HG03039 (cell line): ENCODE results near the gene EML1.

Experiments
- ATAC-seq: cut with Tn5 transposase; IDR thresholded peaks from one replicate; pipeline ENCODE4 v1.9.1; 2021; ENCODE audit warnings: mild to moderate bottlenecking, moderate library complexity; ENCODE audit not compliant: unreplicated experiment

The EML1 gene

DNA sequence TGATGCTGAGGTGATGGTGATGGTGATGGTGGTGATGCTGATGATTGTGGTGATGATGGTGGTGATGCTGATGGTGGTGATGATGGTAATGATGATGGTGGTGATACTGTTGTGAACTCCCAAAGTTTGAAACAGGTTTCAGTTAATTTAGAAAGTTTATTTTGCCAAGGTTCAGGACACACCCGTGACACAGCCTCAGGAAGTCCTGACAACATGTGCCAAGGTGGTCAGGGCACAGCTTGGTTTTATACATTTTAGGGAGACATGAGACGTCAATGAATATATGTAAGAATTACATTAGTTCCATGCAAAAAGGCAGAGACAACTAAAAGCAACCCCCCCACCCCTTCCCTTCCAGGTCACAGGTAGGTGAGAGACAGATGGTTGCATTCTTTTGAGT is 159.2 kb downstream of the EML1 start:
- no peak for ATAC-seq

DNA sequence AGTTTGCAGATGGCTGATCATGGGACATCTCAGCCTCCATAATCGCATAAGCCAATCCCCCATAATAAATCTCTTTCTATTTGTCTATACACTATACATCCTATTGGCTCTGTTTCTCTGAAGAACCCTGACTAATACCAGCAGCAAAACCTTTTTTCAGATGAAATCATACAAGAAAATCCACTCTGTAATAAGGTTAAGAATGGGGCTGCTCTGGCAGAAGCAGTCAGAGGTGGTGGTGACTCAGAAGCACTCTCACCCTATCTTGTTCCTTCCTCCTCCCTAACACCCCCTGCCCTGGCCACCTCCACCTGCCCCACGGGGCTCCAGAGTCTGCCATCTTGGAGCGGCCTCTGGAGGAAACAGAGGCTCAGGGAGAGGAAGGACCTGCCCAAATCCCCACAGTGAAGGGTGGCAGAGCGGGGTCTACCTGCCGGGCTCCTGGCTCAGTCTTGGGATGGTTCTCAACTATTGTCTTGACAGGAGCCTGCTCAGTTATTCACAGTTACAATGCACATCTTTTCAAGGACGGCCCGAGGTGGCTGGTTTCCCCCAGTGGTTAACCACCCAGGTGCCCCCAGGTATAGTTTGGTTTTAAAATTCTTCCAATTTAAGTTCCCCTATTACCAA is 162.7 kb downstream of the EML1 start:
- no peak for ATAC-seq

DNA sequence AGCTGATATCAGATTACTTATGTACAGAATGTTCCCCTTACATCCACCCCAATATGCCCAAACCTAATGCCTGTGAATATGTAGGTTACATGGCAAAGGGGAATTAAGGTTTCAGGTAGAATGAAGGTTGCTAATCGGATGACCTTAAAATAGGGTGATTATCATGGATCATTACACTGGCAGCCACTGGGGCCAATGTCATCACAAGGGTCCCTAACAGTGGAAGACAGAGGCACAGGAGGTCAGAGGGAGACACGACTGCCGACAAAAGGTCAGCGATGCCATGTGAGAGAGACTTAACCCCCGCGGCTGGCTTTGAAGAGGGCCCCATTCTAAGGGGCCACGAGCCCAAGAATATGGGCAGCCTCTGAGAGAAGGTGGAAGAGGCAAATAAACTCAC is 165.2 kb downstream of the EML1 start:
- ATAC-seq, result no peak

DNA sequence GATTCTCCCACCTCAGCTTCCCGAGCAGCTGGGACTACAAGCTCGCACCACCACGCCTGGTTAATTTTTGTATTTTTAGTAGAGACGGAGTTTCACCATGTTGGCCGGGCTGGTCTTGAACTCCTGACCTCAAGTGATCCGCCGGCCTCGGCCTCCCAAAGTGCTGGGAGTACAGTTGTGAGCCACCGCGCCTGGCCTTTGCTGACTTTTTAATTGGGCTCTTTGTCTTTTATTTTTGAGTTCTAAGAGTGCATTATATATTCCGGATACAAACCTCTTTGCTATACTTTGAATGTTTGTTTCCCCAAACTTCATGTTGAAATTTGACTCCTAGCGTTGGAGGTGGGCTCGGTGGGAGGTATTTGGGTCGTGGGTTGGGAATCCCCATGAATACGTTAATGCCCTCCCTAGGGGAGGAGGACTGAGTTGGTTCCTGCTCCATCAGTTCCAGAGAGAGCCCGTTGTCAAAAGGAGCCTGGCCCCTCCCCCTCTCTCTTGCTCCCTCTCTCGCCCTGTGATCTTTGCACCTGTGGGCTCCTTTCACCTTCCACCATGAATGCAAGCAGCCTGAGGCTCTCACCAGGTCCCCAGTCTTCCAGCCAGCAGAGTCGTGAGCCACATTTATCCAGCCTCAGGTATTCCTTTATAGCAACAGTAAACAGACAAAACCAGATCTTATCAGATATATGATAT is 168.8 kb downstream of the EML1 start:
- ATAC-seq, result no peak

DNA sequence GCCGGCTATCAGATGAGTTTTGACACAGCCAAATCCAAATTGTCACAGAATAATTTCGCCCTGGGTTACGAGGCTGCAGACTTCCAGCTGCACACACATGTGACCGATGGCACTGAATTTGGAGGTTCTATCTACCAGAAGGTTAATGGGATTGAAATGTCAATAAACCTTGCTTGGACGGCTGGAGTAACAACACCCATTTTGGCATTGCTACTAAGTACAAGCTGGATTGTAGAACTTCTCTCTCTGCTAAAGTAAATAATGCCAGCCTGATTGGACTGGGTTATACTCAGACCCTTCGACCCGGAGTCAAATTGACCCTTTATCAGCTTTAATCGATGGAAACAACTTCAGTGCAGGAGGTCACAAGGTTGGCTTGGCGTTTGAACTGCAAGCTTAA is 171.8 kb downstream of the EML1 start:
- no peak for ATAC-seq

DNA sequence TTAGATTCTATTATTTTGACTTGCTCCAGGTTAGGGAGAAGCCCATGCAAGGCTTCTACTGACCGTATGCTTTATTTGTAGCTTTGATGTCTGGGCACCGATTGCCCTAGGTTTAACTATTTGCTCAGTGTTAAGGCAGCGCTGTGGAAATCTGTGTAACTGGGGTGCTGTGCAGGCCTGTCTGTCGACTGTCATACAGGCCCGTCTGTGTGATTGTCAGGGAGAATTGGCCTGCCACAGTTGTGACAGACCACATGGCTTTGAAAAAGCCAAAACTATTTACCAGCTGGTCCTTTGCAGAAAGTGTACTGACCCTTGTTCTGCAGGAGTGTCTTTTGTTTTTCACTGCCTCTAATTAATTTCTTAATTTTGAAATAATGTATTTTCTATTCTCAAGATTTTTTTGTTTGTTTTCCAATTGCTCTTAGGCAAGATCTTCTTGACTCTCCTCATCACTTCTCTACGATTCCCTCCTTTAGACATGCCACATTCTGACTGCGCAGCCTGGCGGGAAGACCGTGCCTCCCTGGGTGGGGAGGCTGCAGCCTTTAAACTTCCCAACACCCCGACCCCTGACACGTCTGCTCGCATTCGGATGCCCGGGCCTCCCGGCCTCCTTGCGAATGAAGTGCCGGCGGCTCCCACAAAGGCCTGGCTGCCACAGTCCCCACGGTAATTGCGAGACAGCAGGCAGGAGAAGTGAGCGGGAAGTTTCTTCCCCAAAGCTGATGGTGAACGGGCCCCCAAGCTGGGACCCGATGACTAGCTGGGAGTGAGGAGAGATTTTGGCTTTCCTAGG is 173.0 kb downstream of the EML1 start:
- ATAC-seq, result no peak

DNA sequence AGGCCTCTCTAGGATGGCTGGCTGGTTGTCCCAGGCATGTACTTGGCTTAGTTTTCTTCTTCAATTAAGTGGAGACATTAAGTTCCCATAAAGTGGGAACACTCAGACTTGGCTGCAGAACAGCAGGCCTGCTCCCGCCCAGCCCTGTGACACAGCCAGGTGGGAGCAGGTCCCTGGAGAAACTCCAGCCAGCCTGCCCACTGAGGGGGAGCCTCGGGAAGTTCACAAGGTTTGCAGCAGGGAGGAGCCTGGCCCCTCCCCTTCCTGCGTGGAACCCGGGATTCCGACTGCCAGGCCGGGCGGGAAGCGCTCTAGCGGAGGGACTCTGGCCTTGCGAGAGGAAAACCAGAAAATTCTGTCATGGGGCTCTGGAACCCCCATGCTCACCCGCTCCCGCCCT is 173.7 kb downstream of the EML1 start:
- ATAC-seq, result no peak

DNA sequence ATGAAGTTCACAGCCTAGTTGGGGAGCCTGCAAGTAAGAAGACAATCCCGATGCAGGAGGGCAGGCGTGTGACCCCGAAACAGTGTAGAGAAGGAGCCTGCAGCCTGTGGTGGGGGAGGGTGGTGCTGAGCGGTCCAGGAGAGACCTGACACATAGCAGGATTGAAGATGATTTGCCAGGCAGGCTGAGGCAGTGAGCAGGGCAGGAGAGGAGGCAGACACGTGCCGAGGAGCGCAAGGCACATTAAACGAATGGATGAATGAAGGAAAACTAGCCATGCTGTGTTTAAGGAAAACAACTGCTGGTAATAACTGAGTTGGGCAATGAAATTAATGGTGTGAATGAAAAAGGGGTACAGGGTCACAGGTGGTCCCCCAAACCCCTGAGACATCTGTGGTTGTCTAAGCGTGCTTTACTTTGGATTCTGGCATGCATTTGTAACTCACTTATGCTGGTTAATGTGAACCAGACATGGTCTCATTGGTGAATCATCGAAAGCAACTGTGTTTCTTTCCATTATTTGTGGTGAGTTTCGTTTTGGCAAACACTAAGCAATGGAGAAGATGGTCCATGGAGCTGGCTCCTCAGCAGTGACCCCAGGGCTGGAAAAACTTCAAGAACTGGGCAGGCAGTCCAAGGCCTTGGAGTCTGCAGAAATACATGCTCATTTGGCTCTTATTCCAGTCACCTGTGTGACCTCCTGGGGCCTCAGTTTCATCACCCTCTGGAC is 175.1 kb downstream of the EML1 start:
- ATAC-seq, result no peak

DNA sequence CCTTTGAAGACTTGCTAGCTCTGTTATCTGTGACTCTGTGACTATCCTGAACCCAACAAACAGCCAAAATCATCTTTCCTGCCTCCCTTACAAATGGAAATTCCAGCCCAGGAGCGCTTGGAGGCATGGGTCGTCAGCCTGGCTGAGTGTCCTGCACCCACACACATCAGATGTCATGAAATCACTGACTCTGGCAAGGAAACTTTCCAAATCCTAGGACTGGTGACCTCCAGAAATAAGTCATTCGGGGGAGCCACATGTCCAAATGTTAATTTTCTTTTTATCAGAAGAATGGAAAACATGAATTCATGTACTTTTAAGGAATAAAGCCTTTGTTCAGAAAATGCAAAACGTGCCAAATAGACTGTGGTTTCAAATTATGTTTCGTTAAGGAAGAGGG is 175.7 kb downstream of the EML1 start:
- no peak for ATAC-seq

DNA sequence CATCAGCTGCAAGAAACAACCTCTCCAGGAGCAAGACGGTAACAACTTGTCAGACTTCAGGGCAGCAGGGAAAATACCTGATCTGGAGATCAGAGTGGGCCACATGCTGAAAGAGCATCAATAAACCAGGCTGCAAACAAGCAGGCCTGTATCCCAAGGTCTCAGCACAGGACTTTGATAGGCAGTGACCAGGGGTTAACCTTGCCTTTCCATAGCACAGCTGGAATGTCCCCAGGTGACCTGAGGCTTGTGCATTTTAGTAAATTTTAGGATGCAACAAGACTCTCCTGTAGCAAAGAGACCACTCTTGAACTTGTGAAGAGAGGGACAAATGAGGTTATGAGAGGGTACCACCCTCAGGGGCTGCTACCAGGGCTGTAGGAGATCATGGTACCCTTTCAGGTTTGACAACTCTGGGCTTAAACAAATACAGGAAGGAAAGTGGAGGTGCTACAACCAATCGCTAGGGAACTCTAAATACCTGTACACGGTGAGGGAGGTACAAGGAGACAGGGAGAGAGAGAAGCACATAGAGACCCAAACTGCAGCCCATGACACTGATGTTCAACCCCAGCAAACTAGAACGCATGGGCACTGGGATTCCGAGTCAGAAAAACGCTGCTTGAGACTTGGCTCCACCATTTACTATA is 176.6 kb downstream of the EML1 start:
- no peak for ATAC-seq

DNA sequence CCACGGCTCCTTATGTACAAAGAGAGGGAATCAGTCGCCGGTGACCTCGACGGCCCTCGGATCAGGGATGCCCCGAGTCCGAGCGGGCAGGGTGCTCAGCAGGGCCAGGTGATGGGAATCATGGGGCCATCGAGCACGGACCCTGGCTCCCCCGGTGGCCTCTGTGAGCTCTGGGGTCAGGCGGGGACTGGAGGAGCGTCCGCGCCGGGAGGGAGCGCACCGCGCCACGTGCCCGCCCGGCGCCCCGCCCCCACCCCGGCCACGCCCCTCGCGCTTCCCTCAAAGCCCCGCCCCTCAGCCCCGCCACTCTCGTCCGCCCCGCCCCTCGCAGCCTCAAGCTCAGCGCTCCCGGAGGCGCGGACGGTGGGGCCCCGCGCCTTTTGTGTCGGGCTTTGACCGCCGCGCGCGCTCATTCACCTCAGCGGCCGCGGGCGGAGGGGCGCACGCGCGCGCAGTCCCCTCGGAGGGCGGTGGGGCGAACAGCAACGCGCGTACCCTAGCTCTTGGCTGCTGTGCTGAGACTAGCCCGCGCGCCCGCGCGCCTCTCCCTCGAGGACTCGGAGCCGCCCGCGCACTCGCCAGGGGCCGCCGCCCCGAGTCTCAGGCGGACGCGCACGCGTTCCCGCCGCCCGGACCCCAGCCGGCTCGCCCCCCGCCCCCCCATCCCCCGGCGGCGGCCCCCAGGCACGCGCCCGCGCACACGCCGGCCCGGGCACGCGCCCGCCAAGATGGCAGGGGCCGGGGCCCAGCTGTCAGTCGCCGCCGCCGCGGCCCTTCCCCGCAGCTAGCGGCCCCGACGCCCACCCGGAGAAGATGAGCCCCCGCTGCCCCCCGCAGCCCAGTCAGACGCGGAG is 178.1 kb downstream of the EML1 start:
- peak; percentile 57 for ATAC-seq

DNA sequence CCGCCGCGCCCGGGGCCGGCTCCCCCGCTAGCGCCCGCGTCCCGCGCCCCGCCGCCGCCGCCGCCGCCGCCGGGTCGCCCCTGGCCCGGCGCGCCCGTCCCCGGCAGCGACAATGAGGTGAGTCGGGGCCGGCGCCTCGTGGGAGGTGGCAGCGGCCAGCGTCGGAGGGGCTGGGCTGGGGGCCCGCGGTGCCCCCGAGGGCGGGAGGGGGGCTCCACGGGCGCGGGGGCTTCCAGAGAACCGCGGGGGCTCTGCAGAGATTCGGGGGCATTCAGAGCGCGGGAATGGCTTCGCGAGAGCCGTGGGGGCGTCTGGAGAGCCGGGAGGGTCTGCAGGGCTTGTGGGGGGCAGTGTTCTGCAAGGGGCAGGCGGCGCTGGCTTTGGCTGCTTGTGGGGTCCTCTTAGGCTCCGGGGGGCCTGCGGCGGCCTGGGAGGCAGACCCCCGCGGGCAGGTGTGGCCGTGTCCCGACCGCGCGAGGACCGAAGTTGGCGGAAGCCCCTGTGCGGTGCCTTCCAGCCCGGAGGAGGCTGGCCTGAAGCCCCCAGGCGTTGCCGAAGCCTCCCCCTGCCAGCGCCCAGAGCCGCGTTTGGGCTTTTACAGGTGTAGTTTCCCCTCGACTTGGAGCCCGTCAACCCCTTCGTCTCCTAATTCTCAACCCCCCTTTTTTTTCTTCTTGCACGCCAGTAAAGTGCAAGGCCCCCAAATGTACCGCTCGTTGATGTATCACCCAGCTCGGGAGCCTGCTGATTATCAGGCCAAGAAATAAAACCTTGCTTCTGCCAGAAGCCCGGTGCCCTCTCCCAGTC is 178.9 kb downstream of the EML1 start:
- peak; percentile 18 for ATAC-seq

DNA sequence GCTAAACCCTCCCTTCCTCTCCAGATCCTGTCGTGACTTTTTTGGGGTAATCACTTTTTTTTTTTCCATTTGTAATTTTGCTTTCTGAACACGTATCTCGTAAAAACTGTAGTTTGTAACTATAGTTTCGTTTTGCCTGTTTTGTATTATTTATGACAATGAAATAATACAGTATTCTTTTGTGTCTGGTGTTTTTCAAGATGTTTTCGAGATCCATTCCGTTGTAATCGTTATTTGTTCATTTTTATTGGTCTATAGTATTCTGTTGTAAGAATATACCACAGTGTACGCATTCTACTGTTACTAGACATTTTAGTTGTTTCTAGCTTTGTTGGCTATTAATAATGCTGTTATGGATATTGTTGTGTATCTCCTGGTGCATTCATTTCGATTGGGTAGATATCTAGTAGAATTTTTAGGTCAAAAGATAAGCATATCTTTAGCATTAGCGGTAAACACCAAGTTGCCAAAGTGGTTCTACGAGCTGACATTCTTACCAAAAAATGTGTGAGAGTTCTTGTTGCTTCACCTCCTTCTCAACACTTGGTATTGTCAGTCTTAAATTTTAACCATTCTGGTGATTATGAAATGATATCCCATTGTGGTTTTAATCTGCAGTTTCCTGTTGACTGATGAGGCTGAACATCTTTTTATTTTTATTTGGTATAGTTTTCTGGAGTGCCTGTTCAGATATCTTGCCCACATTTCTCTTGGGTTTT is 179.7 kb downstream of the EML1 start:
- ATAC-seq, result no peak

DNA sequence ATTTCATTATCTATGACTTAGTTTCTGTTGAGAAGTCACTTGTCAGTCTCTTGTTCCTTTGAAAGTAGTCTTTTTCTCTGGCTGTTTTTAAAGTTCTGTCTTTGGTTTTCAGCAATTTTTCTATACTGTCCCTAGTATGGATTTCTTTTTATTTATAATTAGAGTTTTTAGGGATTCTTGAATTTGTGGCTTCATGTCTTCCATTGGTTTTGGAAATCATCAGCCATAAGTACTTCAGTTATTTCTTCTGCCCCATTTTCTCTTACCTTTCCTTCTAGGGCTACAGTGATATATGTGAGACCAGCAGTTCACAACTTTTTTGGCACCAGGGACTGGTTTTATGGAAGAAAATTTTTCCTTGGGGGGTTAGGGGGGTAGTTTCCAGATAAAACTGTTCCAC is 182.0 kb downstream of the EML1 start:
- no peak for ATAC-seq

DNA sequence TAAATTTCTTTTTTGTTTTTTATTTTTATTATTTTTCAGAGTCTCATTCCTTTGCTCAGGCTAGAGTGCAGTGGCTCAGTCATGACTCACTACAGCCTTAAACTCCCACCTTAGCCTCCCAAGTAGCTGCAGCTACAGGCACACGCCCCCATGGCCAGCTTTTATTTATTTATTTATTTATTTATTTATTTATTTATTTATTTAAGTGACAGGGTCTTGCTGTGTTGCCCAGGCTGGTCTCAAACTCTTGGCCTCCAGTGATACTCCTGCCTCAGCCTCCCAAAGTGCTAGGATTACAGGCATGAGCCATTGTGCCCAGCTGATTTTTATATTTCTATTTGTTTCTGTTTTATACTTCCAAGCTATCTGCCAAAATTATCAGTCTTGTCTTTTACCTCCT is 182.8 kb downstream of the EML1 start:
- ATAC-seq, result no peak

DNA sequence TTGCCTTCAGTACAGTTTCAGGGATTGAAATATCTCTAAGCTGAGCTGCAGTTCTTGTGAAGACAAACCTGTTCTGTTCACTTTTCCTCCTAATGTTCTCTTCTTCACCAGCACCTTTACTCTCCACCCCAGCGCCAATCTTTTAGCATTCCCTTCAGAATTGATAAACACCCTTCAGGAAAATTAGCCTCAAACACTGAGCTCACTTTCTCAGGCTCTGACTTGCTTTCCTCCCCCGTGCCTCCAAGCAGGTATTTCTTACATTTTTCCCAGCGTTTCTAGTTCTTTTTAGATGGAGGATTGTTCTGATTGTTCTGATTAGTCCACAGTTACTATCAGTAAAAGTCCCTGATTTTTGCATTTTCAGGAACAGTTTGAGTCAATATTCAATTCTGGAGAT is 183.5 kb downstream of the EML1 start:
- ATAC-seq, result no peak

DNA sequence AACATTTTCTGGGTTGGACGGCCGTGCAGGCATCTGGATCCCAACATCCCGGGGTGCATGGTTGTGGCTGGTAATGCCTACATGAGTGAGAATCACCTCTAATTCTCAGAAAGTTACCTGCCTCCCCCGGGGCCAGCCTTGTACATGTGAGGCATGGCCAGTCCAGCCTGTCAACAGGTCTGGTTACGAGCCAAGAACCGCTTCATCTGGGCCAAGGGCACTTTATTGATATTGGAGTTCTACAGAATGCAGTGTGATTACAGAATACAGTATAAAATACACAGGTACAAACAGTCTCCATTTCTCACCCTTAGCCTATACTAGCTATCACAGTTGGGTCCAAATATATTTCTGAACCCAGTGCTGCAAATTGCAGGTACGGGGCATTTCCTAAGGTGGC is 187.1 kb downstream of the EML1 start:
- no peak for ATAC-seq

DNA sequence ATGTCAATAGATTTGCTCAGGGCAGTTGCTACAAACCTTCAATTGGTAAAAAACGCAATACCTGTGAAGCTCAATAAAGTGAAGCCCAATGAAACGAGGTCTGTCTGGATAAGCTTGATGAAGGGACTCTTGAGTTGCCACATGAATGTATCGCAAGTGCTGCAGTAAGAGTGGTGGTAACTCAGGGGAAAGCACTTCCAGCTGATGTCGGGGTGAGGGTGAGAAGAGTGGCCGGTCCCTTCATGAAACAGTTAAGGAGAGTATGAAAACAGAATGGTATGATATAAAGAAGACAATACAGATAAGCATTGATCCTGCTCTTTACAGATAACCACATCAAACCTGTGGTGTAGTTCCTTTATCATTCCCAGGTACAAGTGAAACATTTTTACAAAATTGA is 188.6 kb downstream of the EML1 start:
- ATAC-seq, result no peak
